Ascending aorta (tissue), 2 donors: ENCODE measurements around the gene VWA7. TPM values are rescaled to one million over a fixed set of nuclear protein-coding genes. Genes with fewer than 3 reads are reported as not detected.
"Not testable (repeated sequence)": the region's sequence is repeated elsewhere in the genome, so short reads cannot be mapped to it uniquely, and the experiment has no call there.

Experiments used
- DNase-seq, 2 donors: peaks; one replicate each; pipeline ENCODE4 v3.0.0-alpha.2; 2019; ENCODE audit warnings: low spot score in 2 of 2
- H3K27ac ChIP-seq, 2 donors: fragments of 200-600 bp; sonication (generic); one replicate each; pipeline ENCODE4 v1.5.1; 2016 to 2017; ENCODE audit warnings: mild to moderate bottlenecking in 1 of 2
- H3K27me3 ChIP-seq: fragments of 200-600 bp; sonication (generic); one replicate; pipeline ENCODE4 v1.5.1; 2017
- H3K36me3 ChIP-seq, 2 donors: fragments of 200-600 bp; sonication (generic); one replicate each; pipeline ENCODE4 v1.5.1; 2016
- H3K4me1 ChIP-seq, 2 donors: fragments of 200-600 bp; sonication (generic); one replicate each; pipeline ENCODE4 v1.5.1; 2016 to 2017; ENCODE audit warnings: mild to moderate bottlenecking in 1 of 2
- H3K4me3 ChIP-seq, 2 donors: fragments of 200-600 bp; sonication (generic); one replicate each; pipeline ENCODE4 v1.5.1; 2016 to 2017; ENCODE audit warnings: mild to moderate bottlenecking in 1 of 2
- H3K9me3 ChIP-seq, 2 donors: fragments of 200-600 bp; sonication (generic); one replicate each; pipeline ENCODE4 v1.5.1; 2016
- CTCF ChIP-seq, 3 experiments: fragments of 200-600 bp in 2 of 3; fragments of 450-650 bp in 1 of 3; sonication (generic) in 2 of 3; IDR thresholded peaks; one replicate each; pipeline ENCODE4 v1.5.1; 2016 to 2019; ENCODE audit warnings: antibody characterized with exemption in 3 of 3, mild to moderate bottlenecking in 1 of 3, moderate library complexity in 1 of 3
- intact Hi-C: fragments of 100-400 bp; cut with DNase I; formaldehyde crosslinking; loops from one replicate; pipeline ENCODE4 v1.15.1; 2023
- total RNA-seq: library from RNA; depleted of rRNA; stranded (reverse); fragments of >200 nt; gene quantifications from one replicate; pipeline ENCODE4 v1.1.0, GENCODE V29; 2016

Gene VWA7
- total RNA-seq, 1 donor from 2014 or later: not detected

- DNase-seq: no peak
- peaks cover 4 to 18% of the 10 kb centered on the region in 2 donors for H3K4me1 ChIP-seq
- peak overlapping the region; percentile 81 to 83 for H3K4me3 ChIP-seq
- no peaks in the 10 kb centered on the region for H3K9me3 ChIP-seq
- intact Hi-C loops: loop anchor here (2.0 kb wide), 3 partner anchors 20 to 68 kb away; partner anchors contain the start of genes DDAH2, HSPA1A, HSPA1L and NEU1
- TF ChIP-seq CTCF (IDR thresholded peaks at IDR 0.05): no peak
- H3K27me3 ChIP-seq: no peaks in the 10 kb centered on the region
- peaks cover 2 to 27% of the 10 kb centered on the region in 2 donors for H3K36me3 ChIP-seq
- H3K27ac ChIP-seq: peak overlapping the region; percentile 88 to 92
Measured at GRCh38 chr6:31794294-31794865, 17.3 kb upstream of the VWA7 start.

GRCh38 chr6:31793927-31794245 is 16.8 kb upstream of the VWA7 start:
- peak overlapping the region; percentile 88 to 92 for H3K27ac ChIP-seq

GRCh38 chr6:31792761-31793171 is 15.6 kb upstream of the VWA7 start:
- Histone ChIP-seq H3K4me3 (no peak overlapping the region), H3K4me1 (peaks cover 4 to 13% of the 10 kb centered on the region in 2 donors), H3K36me3 (peaks cover 4 to 31% of the 10 kb centered on the region in 2 donors), H3K27ac (no peak overlapping the region), H3K9me3 (no peaks in the 10 kb centered on the region), H3K27me3 (no peaks in the 10 kb centered on the region)
- no peak for TF ChIP-seq CTCF (IDR thresholded peaks at IDR 0.05)
- intact Hi-C loops: no loop called here
- no peak for DNase-seq

More at GRCh38 chr6:31793927-31794245, 16.8 kb upstream of the VWA7 start:
- intact Hi-C loops: loop anchor here (2.0 kb wide), 3 partner anchors 21 to 69 kb away; partner anchors contain the start of genes DDAH2, HSPA1A, HSPA1L and NEU1
- not testable (repeated sequence) for DNase-seq, H3K27me3 ChIP-seq, H3K9me3 ChIP-seq
- H3K4me1 ChIP-seq: peaks cover 4 to 14% of the 10 kb centered on the region in 2 donors
- H3K36me3 ChIP-seq: peaks cover 4 to 29% of the 10 kb centered on the region in 2 donors
- H3K4me3 ChIP-seq: peak overlapping the region in 1 of 2 donors; percentile 81

- no peak overlapping the region for H3K27ac ChIP-seq
- intact Hi-C loops: no loop called here
Measured at GRCh38 chr6:31792090-31792374, 14.9 kb upstream of the VWA7 start.

GRCh38 chr6:31791324-31792089 is 14.4 kb upstream of the VWA7 start:
- Histone ChIP-seq H3K4me1 (peaks cover 4 to 13% of the 10 kb centered on the region in 2 donors), H3K36me3 (peaks cover 8 to 32% of the 10 kb centered on the region in 2 donors), H3K9me3 (no peaks in the 10 kb centered on the region), H3K4me3 (no peak overlapping the region), H3K27ac (no peak overlapping the region), H3K27me3 (no peaks in the 10 kb centered on the region)
- intact Hi-C loops: no loop called here
- TF ChIP-seq CTCF (IDR thresholded peaks at IDR 0.05): peak in 2 of 3 experiments; percentile 50 to 58
- DNase-seq: no peak

More at GRCh38 chr6:31792090-31792374, 14.9 kb upstream of the VWA7 start:
- Histone ChIP-seq H3K9me3 (no peaks in the 10 kb centered on the region), H3K36me3 (peaks cover 8 to 32% of the 10 kb centered on the region in 2 donors), H3K4me3 (no peak overlapping the region), H3K4me1 (peaks cover 4 to 13% of the 10 kb centered on the region in 2 donors), H3K27me3 (no peaks in the 10 kb centered on the region)
- TF ChIP-seq CTCF (IDR thresholded peaks at IDR 0.05): no peak
- no peak for DNase-seq

GRCh38 chr6:31785475-31785874 is 8.3 kb upstream of the VWA7 start:
- no peak overlapping the region for H3K27ac ChIP-seq
- H3K9me3 ChIP-seq: no peaks in the 10 kb centered on the region
- no peaks in the 10 kb centered on the region for H3K27me3 ChIP-seq
- H3K4me3 ChIP-seq: no peak overlapping the region
- TF ChIP-seq CTCF (IDR thresholded peaks at IDR 0.05): no peak
- no peaks in the 10 kb centered on the region for H3K4me1 ChIP-seq
- peaks cover 59 to 66% of the 10 kb centered on the region in 2 donors for H3K36me3 ChIP-seq
- intact Hi-C loops: no loop called here
- DNase-seq: no peak
